ENCODE measurements around the gene ASTN2.
A peak's percentile ranks its signal among the peaks of the same experiment; 100 is the strongest.

ASTN2 gene

GRCh38 chr9:116520218-116520617 lies 894.6 kb downstream of the ASTN2 start:
- DNase-seq (ENCODE audit: low spot score) = no peak

- DNase-seq (ENCODE audit: low spot score) = no peak
Observed at GRCh38 chr9:116516456-116516855, 898.4 kb downstream of the ASTN2 start.

- DNase-seq (ENCODE audit: low spot score) = no peak
Observed at GRCh38 chr9:116515541-116515940, 899.3 kb downstream of the ASTN2 start.

GRCh38 chr9:116506685-116507084 lies 908.2 kb downstream of the ASTN2 start:
- no peak for DNase-seq (ENCODE audit: low spot score)

- no peak for DNase-seq (ENCODE audit: low spot score)
Observed at GRCh38 chr9:116504893-116505480, 909.9 kb downstream of the ASTN2 start.

GRCh38 chr9:116504081-116504480 lies 910.8 kb downstream of the ASTN2 start:
- DNase-seq (ENCODE audit: low spot score) = no peak

- no peak for DNase-seq (ENCODE audit: low spot score)
Observed at GRCh38 chr9:116502746-116503145, 912.1 kb downstream of the ASTN2 start.

- no peak for DNase-seq (ENCODE audit: low spot score)
Observed at GRCh38 chr9:116501871-116502270, 913.0 kb downstream of the ASTN2 start.

GRCh38 chr9:116499986-116500871 lies 914.6 kb downstream of the ASTN2 start:
- DNase-seq (ENCODE audit: low spot score) = no peak

GRCh38 chr9:116499434-116499833 lies 915.4 kb downstream of the ASTN2 start:
- no peak for DNase-seq (ENCODE audit: low spot score)

GRCh38 chr9:116497095-116497890 lies 917.6 kb downstream of the ASTN2 start:
- no peak for DNase-seq (ENCODE audit: low spot score)

GRCh38 chr9:116496167-116496566 lies 918.7 kb downstream of the ASTN2 start:
- DNase-seq (ENCODE audit: low spot score) = no peak

GRCh38 chr9:116495725-116496124 lies 919.1 kb downstream of the ASTN2 start:
- DNase-seq (ENCODE audit: low spot score) = no peak

GRCh38 chr9:116494815-116495634 lies 919.8 kb downstream of the ASTN2 start:
- DNase-seq (ENCODE audit: low spot score) = peak; percentile 40

- no peak for DNase-seq (ENCODE audit: low spot score)
Observed at GRCh38 chr9:116493183-116493860, 921.5 kb downstream of the ASTN2 start.

- no peak for DNase-seq (ENCODE audit: low spot score)
Observed at GRCh38 chr9:116491659-116492058, 923.2 kb downstream of the ASTN2 start.

GRCh38 chr9:116491219-116491618 lies 923.6 kb downstream of the ASTN2 start:
- DNase-seq (ENCODE audit: low spot score) = no peak

GRCh38 chr9:116490321-116490720 lies 924.5 kb downstream of the ASTN2 start:
- no peak for DNase-seq (ENCODE audit: low spot score)

GRCh38 chr9:116488373-116488772 lies 926.5 kb downstream of the ASTN2 start:
- DNase-seq (ENCODE audit: low spot score) = no peak

- no peak for DNase-seq (ENCODE audit: low spot score)
Observed at GRCh38 chr9:116484492-116485061, 930.3 kb downstream of the ASTN2 start.
